Thyroid gland (tissue), 4 donors: ENCODE results near the gene NAA16. TPM values are rescaled to one million over a fixed set of nuclear protein-coding genes. Genes with fewer than 3 reads are reported as not detected.

Experiments used
- DNase-seq, 2 donors: peaks; one replicate each; pipeline ENCODE4 v3.0.0-alpha.2; 2019
- H3K27ac ChIP-seq, 3 donors: fragments of 200-600 bp; sonication (generic); 1 replicate in 2 of 3; 2 replicates in 1 of 3; pipeline ENCODE4 v1.5.1; 2016 to 2019; ENCODE audit warnings: mild to moderate bottlenecking in 1 of 3, moderate library complexity in 1 of 3
- H3K27me3 ChIP-seq: fragments of 200-600 bp; sonication (generic); one replicate; pipeline ENCODE4 v1.5.1; 2019
- H3K36me3 ChIP-seq, 2 donors: fragments of 200-600 bp; sonication (generic); one replicate each; pipeline ENCODE4 v1.5.1; 2016 to 2019
- H3K4me1 ChIP-seq, 2 donors: fragments of 200-600 bp; sonication (generic); one replicate each; pipeline ENCODE4 v1.5.1; 2017 to 2019
- H3K4me3 ChIP-seq, 3 donors: fragments of 200-600 bp; sonication (generic); replicated peaks in 1 of 3; 1 replicate in 2 of 3; 2 replicates in 1 of 3; pipeline ENCODE4 v1.5.1; 2016; ENCODE audit warnings: mild to moderate bottlenecking in 1 of 3
- H3K9me3 ChIP-seq: fragments of 200-600 bp; sonication (generic); one replicate; pipeline ENCODE4 v1.5.1; 2017
- CTCF ChIP-seq, 6 experiments: fragments of 200-600 bp in 3 of 6; fragments of 450-650 bp in 3 of 6; sonication (generic) in 3 of 6; IDR thresholded peaks; one replicate each; pipeline ENCODE4 v1.5.1; 2016 to 2019; ENCODE audit warnings: antibody characterized with exemption in 6 of 6, mild to moderate bottlenecking in 2 of 6, inconsistent platforms in 1 of 6, moderate library complexity in 1 of 6
- POLR2A ChIP-seq, 2 donors: fragments of 450-650 bp; IDR thresholded peaks; one replicate each; pipeline ENCODE4 v1.6.1; 2017; ENCODE audit warnings: antibody characterized with exemption in 2 of 2, mild to moderate bottlenecking in 2 of 2, moderate library complexity in 1 of 2
- WGBS, 2 donors: methylation state at CpG; one replicate each; pipeline ENCODE4 v1.1.5; 2017; 5-methylcytosine and 5-hydroxymethylcytosine counted together
- intact Hi-C: fragments of 100-400 bp; cut with DNase I; formaldehyde crosslinking; loops from one replicate; pipeline ENCODE4 v1.15.1; 2023
- total RNA-seq, 4 donors: library from RNA; depleted of rRNA; stranded (reverse); fragments of >200 nt; gene quantifications; one replicate each; pipeline ENCODE4 v1.2.3, GENCODE V29; 2016

The NAA16 gene
- total RNA-seq, 4 donors from 2014 or later, result 16.9 to 42.7 (median 19.0) TPM

GRCh38 chr13:41317243-41317642 is 6.2 kb downstream of the NAA16 start:
- Histone ChIP-seq H3K36me3 (no peaks in the 10 kb centered on the region), H3K4me3 (no peak overlapping the region), H3K27me3 (no peaks in the 10 kb centered on the region), H3K9me3 (no peaks in the 10 kb centered on the region), H3K4me1 (peaks cover 17 to 26% of the 10 kb centered on the region in 2 donors), H3K27ac (no peak overlapping the region)
- intact Hi-C loops, result no loop called here
- TF ChIP-seq CTCF (IDR thresholded peaks at IDR 0.05) (no peak), POLR2A (IDR thresholded peaks at IDR 0.05) (no peak)
- no peak for DNase-seq
- 85 to 95% methylated on average over 1 of the region's 1 CpG for WGBS, 2 donors

GRCh38 chr13:41325752-41326151 is 14.7 kb downstream of the NAA16 start:
- no peak for DNase-seq
- no peaks in the 10 kb centered on the region for H3K27me3 ChIP-seq
- H3K36me3 ChIP-seq, result peaks cover 5 to 7% of the 10 kb centered on the region in 2 donors
- TF ChIP-seq CTCF (IDR thresholded peaks at IDR 0.05) (no peak), POLR2A (IDR thresholded peaks at IDR 0.05) (no peak)
- intact Hi-C loops, result no loop called here
- H3K9me3 ChIP-seq, result no peaks in the 10 kb centered on the region
- no peak overlapping the region for H3K27ac ChIP-seq
- no peak overlapping the region for H3K4me3 ChIP-seq
- H3K4me1 ChIP-seq, result no peaks in the 10 kb centered on the region
- 82 to 83% methylated on average over 2 of the region's 2 CpGs for WGBS, 2 donors

- Histone ChIP-seq H3K27ac (no peak overlapping the region), H3K27me3 (no peaks in the 10 kb centered on the region)
- WGBS, 2 donors, result 94 to 98% methylated on average over 1 of the region's 1 CpG
Measured at GRCh38 chr13:41326661-41327060, 15.6 kb downstream of the NAA16 start.

GRCh38 chr13:41327994-41328790 is 17.1 kb downstream of the NAA16 start:
- no peak for DNase-seq
- no peak overlapping the region for H3K4me3 ChIP-seq
- H3K9me3 ChIP-seq, result no peaks in the 10 kb centered on the region
- intact Hi-C loops, result no loop called here
- TF ChIP-seq CTCF (IDR thresholded peaks at IDR 0.05) (no peak), POLR2A (IDR thresholded peaks at IDR 0.05) (no peak)
- H3K36me3 ChIP-seq, result peaks cover 5 to 7% of the 10 kb centered on the region in 2 donors
- H3K27me3 ChIP-seq, result no peaks in the 10 kb centered on the region
- H3K27ac ChIP-seq, result no peak overlapping the region
- no peaks in the 10 kb centered on the region for H3K4me1 ChIP-seq
- 86 to 92% methylated on average over 3 of the region's 3 CpGs for WGBS, 2 donors

More at GRCh38 chr13:41326661-41327060, 15.6 kb downstream of the NAA16 start:
- DNase-seq, result no peak
- Histone ChIP-seq H3K9me3 (no peaks in the 10 kb centered on the region), H3K36me3 (peaks cover 5 to 7% of the 10 kb centered on the region in 2 donors), H3K4me1 (no peaks in the 10 kb centered on the region), H3K4me3 (no peak overlapping the region)
- no peak for TF ChIP-seq CTCF (IDR thresholded peaks at IDR 0.05)
- TF ChIP-seq POLR2A (IDR thresholded peaks at IDR 0.05), result no peak
- intact Hi-C loops, result no loop called here

GRCh38 chr13:41332829-41333228 is 21.8 kb downstream of the NAA16 start:
- TF ChIP-seq CTCF (IDR thresholded peaks at IDR 0.05), result no peak
- no peak for TF ChIP-seq POLR2A (IDR thresholded peaks at IDR 0.05)
- Histone ChIP-seq H3K27me3 (no peaks in the 10 kb centered on the region), H3K4me3 (no peak overlapping the region), H3K9me3 (no peaks in the 10 kb centered on the region), H3K4me1 (no peaks in the 10 kb centered on the region), H3K36me3 (peaks cover 0 to 4% of the 10 kb centered on the region in 2 donors), H3K27ac (no peak overlapping the region)
- intact Hi-C loops, result no loop called here
- WGBS, 2 donors, result 93 to 98% methylated on average over 1 of the region's 1 CpG
- DNase-seq, result no peak
